ENCODE measurements around the gene TBC1D2B. TPM values are rescaled to one million over a fixed set of nuclear protein-coding genes. Genes with fewer than 3 reads are reported as not detected.

The TBC1D2B gene
- polyA plus RNA-seq, 1 donor (not counting 4 experiments of a cell fraction or from before 2014, with no cell fraction given) = 27.0 TPM

- no peaks in the 10 kb centered on the region for H4K20me1 ChIP-seq (ENCODE audit: control insufficient read depth, extremely low read depth, insufficient read depth, low read length)
- no peaks in the 10 kb centered on the region for H3K9me1 ChIP-seq (ENCODE audit: control insufficient read depth, extremely low read depth, insufficient read depth, low read length)
- no peaks in the 10 kb centered on the region for H3K27me3 ChIP-seq (ENCODE audit: control insufficient read depth, extremely low read depth, insufficient read depth, low read length)
- FAIRE-seq (no peak), DNase-seq (ENCODE audit: low read depth, low spot score) (no peak)
- H3K36me3 ChIP-seq (ENCODE audit: control insufficient read depth in 2 of 2, extremely low read depth in 1 of 2, insufficient read depth in 2 of 2, low read length in 2 of 2) = no peaks in the 10 kb centered on the region
- no peak overlapping the region for H2AFZ ChIP-seq (ENCODE audit: control insufficient read depth, low read length)
- H3K4me1 ChIP-seq (ENCODE audit: control insufficient read depth, extremely low read depth, insufficient read depth, low read length) = peaks cover 7% of the 10 kb centered on the region
- H3K27ac ChIP-seq (ENCODE audit: control insufficient read depth, insufficient read depth, low read length) = no peak overlapping the region
- no peak overlapping the region for H3K4me2 ChIP-seq (ENCODE audit: control insufficient read depth, extremely low read depth, insufficient read depth, low read depth, low read length)
- H3K79me2 ChIP-seq (ENCODE audit: control insufficient read depth, insufficient read depth, low read length) = no peaks in the 10 kb centered on the region
- dilution Hi-C loops (cut with MboI; ENCODE audit: extremely low pct_ligation_motif_present, low sequenced_read_pairs) = no loop called here
- H3K9ac ChIP-seq (ENCODE audit: control insufficient read depth, extremely low read depth, insufficient read depth, low read length) = no peak overlapping the region
- TF ChIP-seq EZH2 (IDR thresholded peaks at IDR 0.05; ENCODE audit: low read length) (no peak), CTCF (optimal IDR thresholded peaks at IDR 0.05 in 1 of 3, IDR thresholded peaks at IDR 0.05 in 1 of 3, conservative IDR thresholded peaks at IDR 0.05 in 1 of 3; ENCODE audit: extremely low read depth in 1 of 3, insufficient read depth in 2 of 3, low read length in 3 of 3) (no peak)
- H3K9me3 ChIP-seq (ENCODE audit: control insufficient read depth, low read depth, low read length) = no peaks in the 10 kb centered on the region
- H3K4me3 ChIP-seq (ENCODE audit: control insufficient read depth in 2 of 3, extremely low read depth in 1 of 3, insufficient read depth in 2 of 3, low read depth in 1 of 3, low read length in 3 of 3) = no peak overlapping the region
Observed at GRCh38 chr15:77986891-77987764, 90.4 kb downstream of the TBC1D2B start.

GRCh38 chr15:77985931-77986480 is 91.5 kb downstream of the TBC1D2B start:
- Histone ChIP-seq H3K4me3 (ENCODE audit: control insufficient read depth in 2 of 3, extremely low read depth in 1 of 3, insufficient read depth in 2 of 3, low read depth in 1 of 3, low read length in 3 of 3) (no peak overlapping the region), H3K4me2 (ENCODE audit: control insufficient read depth, extremely low read depth, insufficient read depth, low read depth, low read length) (no peak overlapping the region), H4K20me1 (ENCODE audit: control insufficient read depth, extremely low read depth, insufficient read depth, low read length) (no peaks in the 10 kb centered on the region), H3K79me2 (ENCODE audit: control insufficient read depth, insufficient read depth, low read length) (no peaks in the 10 kb centered on the region), H3K4me1 (ENCODE audit: control insufficient read depth, extremely low read depth, insufficient read depth, low read length) (no peaks in the 10 kb centered on the region), H3K9me3 (ENCODE audit: control insufficient read depth, low read depth, low read length) (no peaks in the 10 kb centered on the region), H2AFZ (ENCODE audit: control insufficient read depth, low read length) (no peak overlapping the region), H3K9me1 (ENCODE audit: control insufficient read depth, extremely low read depth, insufficient read depth, low read length) (no peaks in the 10 kb centered on the region), H3K36me3 (ENCODE audit: control insufficient read depth in 2 of 2, extremely low read depth in 1 of 2, insufficient read depth in 2 of 2, low read length in 2 of 2) (no peaks in the 10 kb centered on the region), H3K9ac (ENCODE audit: control insufficient read depth, extremely low read depth, insufficient read depth, low read length) (no peak overlapping the region), H3K27ac (ENCODE audit: control insufficient read depth, insufficient read depth, low read length) (no peak overlapping the region), H3K27me3 (ENCODE audit: control insufficient read depth, extremely low read depth, insufficient read depth, low read length) (no peaks in the 10 kb centered on the region)
- FAIRE-seq = no peak
- no peak for DNase-seq (ENCODE audit: low read depth, low spot score)
- dilution Hi-C loops (cut with MboI; ENCODE audit: extremely low pct_ligation_motif_present, low sequenced_read_pairs) = no loop called here
- no peak for TF ChIP-seq EZH2 (IDR thresholded peaks at IDR 0.05; ENCODE audit: low read length)
- TF ChIP-seq CTCF (optimal IDR thresholded peaks at IDR 0.05 in 1 of 3, IDR thresholded peaks at IDR 0.05 in 1 of 3, conservative IDR thresholded peaks at IDR 0.05 in 1 of 3; ENCODE audit: extremely low read depth in 1 of 3, insufficient read depth in 2 of 3, low read length in 3 of 3) = no peak

Data from keratinocyte (primary cell).